ENCODE measurements around the gene YRDC. TPM values are rescaled to one million over a fixed set of nuclear protein-coding genes. Genes with fewer than 3 reads are reported as not detected.
A peak's percentile ranks its signal among the peaks of the same experiment; 100 is the strongest.

The YRDC gene
- total RNA-seq, 1 donor from 2014 or later = 12.7 TPM

DNA sequence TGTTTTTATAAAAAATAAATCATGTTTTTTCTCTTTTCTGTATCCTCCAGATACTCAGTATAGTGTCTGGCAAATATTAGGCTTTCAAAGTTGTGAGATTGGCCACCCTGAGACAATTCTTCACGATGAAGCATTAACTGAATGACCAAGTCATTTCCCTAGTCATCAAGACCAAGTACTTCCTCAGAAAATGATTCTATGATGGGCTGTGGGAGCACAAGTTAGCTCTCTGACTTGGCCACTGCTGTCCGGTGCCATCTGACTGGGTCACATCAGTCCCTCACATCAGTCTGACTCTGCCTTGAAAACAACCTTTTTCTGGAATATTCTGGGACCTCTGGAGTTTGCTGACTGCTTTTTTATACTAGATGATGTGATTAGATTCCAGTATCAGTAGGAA lies 13.5 kb upstream of the YRDC start:
- Mint-ChIP-seq H3K4me1 (ENCODE audit: unreplicated experiment) (no peaks in the 10 kb centered on the region), H3K9me3 (no peaks in the 10 kb centered on the region), H3K27me3 (no peaks in the 10 kb centered on the region), H3K27ac (no peak overlapping the region), H3K4me3 (no peak overlapping the region), H3K36me3 (peaks cover 11% of the 10 kb centered on the region)
- TF ChIP-seq, protein P1, sequence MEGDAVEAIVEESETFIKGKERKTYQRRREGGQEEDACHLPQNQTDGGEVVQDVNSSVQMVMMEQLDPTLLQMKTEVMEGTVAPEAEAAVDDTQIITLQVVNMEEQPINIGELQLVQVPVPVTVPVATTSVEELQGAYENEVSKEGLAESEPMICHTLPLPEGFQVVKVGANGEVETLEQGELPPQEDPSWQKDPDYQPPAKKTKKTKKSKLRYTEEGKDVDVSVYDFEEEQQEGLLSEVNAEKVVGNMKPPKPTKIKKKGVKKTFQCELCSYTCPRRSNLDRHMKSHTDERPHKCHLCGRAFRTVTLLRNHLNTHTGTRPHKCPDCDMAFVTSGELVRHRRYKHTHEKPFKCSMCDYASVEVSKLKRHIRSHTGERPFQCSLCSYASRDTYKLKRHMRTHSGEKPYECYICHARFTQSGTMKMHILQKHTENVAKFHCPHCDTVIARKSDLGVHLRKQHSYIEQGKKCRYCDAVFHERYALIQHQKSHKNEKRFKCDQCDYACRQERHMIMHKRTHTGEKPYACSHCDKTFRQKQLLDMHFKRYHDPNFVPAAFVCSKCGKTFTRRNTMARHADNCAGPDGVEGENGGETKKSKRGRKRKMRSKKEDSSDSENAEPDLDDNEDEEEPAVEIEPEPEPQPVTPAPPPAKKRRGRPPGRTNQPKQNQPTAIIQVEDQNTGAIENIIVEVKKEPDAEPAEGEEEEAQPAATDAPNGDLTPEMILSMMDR (conservative IDR thresholded peaks at IDR 0.05) = no peak
- DNase-seq (ENCODE audit: extremely low spot score, unreplicated experiment) = no peak

DNA sequence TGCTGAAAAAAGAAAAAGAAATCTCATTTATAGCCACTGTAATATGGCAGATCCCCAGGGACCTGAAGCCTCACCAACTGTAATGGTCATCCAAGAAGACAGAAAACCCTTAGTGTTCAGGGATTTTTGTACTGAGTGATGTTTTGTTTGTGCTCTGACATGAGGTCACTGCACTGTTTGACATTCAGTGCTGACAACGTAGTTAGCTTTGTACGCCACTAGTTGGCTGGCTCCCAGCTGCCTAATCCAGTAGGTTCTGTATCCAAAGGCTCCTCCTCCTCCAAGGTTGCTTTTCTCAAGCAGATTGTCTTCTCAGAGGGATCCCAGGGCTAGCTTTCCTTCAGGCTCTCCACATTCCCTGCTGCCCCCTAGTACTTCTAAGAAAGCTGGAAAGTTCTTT lies 9.5 kb upstream of the YRDC start:
- H3K9me3 Mint-ChIP-seq = no peaks in the 10 kb centered on the region
- TF ChIP-seq, protein P1 (conservative IDR thresholded peaks at IDR 0.05) = no peak
- H3K27me3 Mint-ChIP-seq = no peaks in the 10 kb centered on the region
- no peak for DNase-seq (ENCODE audit: extremely low spot score, unreplicated experiment)
- no peaks in the 10 kb centered on the region for H3K4me1 Mint-ChIP-seq (ENCODE audit: unreplicated experiment)
- H3K4me3 Mint-ChIP-seq = no peak overlapping the region
- H3K27ac Mint-ChIP-seq = peak overlapping the region; percentile 13
- H3K36me3 Mint-ChIP-seq = peaks cover 15% of the 10 kb centered on the region

DNA sequence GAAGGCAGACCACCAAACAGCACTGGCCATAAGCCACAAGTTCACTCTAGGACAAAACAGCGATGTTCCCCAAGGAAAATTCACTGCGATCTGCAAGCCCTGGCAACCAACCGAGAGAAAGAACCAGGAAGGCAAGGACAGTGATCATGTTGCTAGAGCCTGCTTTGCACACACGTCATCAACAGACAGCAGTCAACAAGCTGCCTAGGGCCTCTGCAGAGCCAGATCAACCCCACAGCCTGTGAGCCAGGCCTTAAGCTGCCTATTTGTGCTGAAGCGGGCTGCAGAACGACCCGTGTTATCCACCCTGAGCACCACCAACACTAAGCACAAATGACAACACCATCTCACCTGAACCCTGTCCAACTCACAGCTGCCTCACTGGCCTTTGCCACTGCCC lies 6.2 kb upstream of the YRDC start:
- DNase-seq (ENCODE audit: extremely low spot score, unreplicated experiment) = no peak
- Mint-ChIP-seq H3K36me3 (peaks cover 4% of the 10 kb centered on the region), H3K4me1 (ENCODE audit: unreplicated experiment) (peaks cover 6% of the 10 kb centered on the region), H3K9me3 (no peaks in the 10 kb centered on the region), H3K27me3 (no peaks in the 10 kb centered on the region), H3K27ac (no peak overlapping the region), H3K4me3 (no peak overlapping the region)
- TF ChIP-seq, protein P1 (conservative IDR thresholded peaks at IDR 0.05) = no peak

DNA sequence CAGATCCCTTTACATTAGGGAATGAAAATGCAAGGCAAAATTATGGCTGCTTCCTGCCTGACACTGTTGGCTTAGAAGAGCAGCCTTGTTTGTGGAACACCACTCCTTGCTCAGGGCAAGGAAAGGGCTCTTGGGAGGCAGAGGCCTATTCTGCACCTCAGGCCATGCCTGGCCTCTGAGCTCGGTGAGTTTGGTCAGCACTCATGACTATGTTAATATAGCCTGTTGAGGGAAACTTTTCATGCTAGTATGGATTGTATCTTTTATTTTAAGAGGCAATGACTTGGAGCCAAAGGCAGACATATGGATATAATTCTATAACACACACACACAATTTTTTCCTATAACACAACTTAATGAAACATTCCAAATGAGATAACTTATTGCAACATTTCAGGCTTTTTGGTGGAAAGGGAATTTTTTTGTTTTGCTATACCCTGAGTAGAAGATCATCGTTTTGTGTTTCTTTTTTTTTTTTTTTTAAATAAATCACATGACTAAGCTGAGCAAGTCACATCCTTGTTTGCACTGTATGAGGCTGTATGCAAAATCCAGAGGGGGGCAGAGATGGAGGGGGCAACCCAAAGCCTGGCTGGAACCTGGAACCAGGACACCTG lies 5.6 kb upstream of the YRDC start:
- Mint-ChIP-seq H3K27me3 (no peaks in the 10 kb centered on the region), H3K36me3 (peaks cover 4% of the 10 kb centered on the region), H3K9me3 (no peaks in the 10 kb centered on the region), H3K4me3 (no peak overlapping the region), H3K4me1 (ENCODE audit: unreplicated experiment) (peaks cover 11% of the 10 kb centered on the region), H3K27ac (no peak overlapping the region)
- no peak for DNase-seq (ENCODE audit: extremely low spot score, unreplicated experiment)
- TF ChIP-seq, protein P1 (conservative IDR thresholded peaks at IDR 0.05) = no peak

DNA sequence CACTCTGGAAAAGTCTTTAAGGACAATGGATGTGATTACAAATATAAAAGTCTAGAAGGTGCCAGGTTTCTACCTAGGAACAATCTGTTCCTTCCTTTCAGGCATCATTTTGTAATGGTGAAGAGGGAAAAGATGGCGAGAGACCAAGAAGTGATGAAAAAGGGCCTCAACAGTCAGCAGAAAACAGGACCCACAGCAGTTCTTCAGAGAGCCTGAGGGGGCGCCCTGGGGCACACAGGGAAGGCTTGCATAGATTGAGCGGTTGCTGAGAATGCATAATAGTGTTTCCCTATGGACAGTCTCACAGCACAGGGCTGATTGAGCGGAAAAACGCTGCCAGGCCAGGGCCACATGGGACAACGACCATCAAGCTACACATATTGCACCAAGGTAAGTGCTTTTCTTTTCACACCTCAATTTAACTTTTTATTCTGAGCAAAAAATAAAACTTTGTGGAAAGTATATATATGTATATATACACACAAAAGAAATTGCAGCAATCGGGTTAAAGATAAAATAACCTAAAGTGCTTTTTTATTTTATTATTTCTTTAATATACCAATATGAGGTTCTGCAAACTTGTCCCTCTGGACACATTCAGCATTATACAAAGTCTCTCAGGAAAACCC lies 3.1 kb upstream of the YRDC start:
- Mint-ChIP-seq H3K4me1 (ENCODE audit: unreplicated experiment) (peaks cover 15% of the 10 kb centered on the region), H3K27ac (peak overlapping the region; percentile 64), H3K27me3 (no peaks in the 10 kb centered on the region), H3K4me3 (peak overlapping the region; percentile 63), H3K9me3 (no peaks in the 10 kb centered on the region), H3K36me3 (peaks cover 4% of the 10 kb centered on the region)
- DNase-seq (ENCODE audit: extremely low spot score, unreplicated experiment) = peak; percentile 79
- TF ChIP-seq, protein P1 (conservative IDR thresholded peaks at IDR 0.05) = peak; percentile 88
